IMR-90 (cell line): Measurements from ENCODE around the gene FICD. TPM values are rescaled to one million over a fixed set of nuclear protein-coding genes. Genes with fewer than 3 reads are reported as not detected.

Experiments
- ATAC-seq: fragments of 200-7000 bp; cut with Tn5 transposase; 2 replicates; pipeline ENCODE4 v1.9.1; 2020; ENCODE audit warnings: low read depth, mild to moderate bottlenecking, moderate library complexity
- BruUV-seq: library from RNA; stranded (reverse); fragments of 400-500 nt; replicated peaks from 2 replicates; lab custom pipeline; 2021; lab: Mats Ljungman, UMichigan
- CTCF ChIA-PET: fragments of 300-600 bp; formaldehyde crosslinking; extraction: SDS; loops from one replicate; lab custom pipeline; 2021; ENCODE audit warnings: antibody characterized with exemption; lab: Yijun Ruan, JAX
- POLR2A ChIA-PET: fragments of 300-600 bp; sonication (Branson Sonifier 250); formaldehyde crosslinking; loops from one replicate; lab custom pipeline; 2022; ENCODE audit warnings: antibody characterized with exemption; ENCODE audit not compliant: unreplicated experiment; lab: Charles Lee
- DNase-seq: peaks from one replicate; pipeline ENCODE4 v3.0.0; 2013
- H2AFZ ChIP-seq: replicated peaks from 2 replicates; pipeline ENCODE3; 2013; ENCODE audit warnings: low read length, mild to moderate bottlenecking; ENCODE audit not compliant: poor library complexity
- H2AK5ac ChIP-seq: 2 replicates; pipeline ENCODE4 v1.6.1; 2013; ENCODE audit warnings: low read depth, low read length, inconsistent platforms
- H2AK9ac ChIP-seq: replicated peaks from 2 replicates; pipeline ENCODE3; 2013; ENCODE audit warnings: mild to moderate bottlenecking, low read depth, low read length, moderate library complexity; ENCODE audit not compliant: poor library complexity
- H2BK120ac ChIP-seq: 2 replicates; pipeline ENCODE4 v1.6.1; 2013; ENCODE audit warnings: low read depth, low read length, inconsistent platforms
- H2BK15ac ChIP-seq: 3 replicates; pipeline ENCODE4 v1.6.1; 2013; ENCODE audit warnings: low read depth, low read length, inconsistent platforms
- H2BK20ac ChIP-seq: 2 replicates; pipeline ENCODE4 v1.6.1; 2013; ENCODE audit warnings: low read depth, mild to moderate bottlenecking, inconsistent platforms, low read length, moderate library complexity
- H2BK5ac ChIP-seq: 2 replicates; pipeline ENCODE4 v1.6.1; 2013; ENCODE audit warnings: mild to moderate bottlenecking, low read depth, low read length, inconsistent platforms; ENCODE audit not compliant: poor library complexity, severe bottlenecking
- H3K14ac ChIP-seq: replicated peaks from 2 replicates; pipeline ENCODE4 v1.6.1; 2013; ENCODE audit warnings: low read depth, low read length, inconsistent platforms
- H3K18ac ChIP-seq: 2 replicates; pipeline ENCODE4 v1.6.1; 2013; ENCODE audit warnings: low read depth, low read length, control low read depth
- H3K23ac ChIP-seq: 2 replicates; pipeline ENCODE4 v1.6.1; 2013; ENCODE audit warnings: low read depth, low read length, inconsistent platforms
- H3K27ac ChIP-seq: 2 replicates; pipeline ENCODE4 v1.5.1; 2013; ENCODE audit warnings: mild to moderate bottlenecking, control low read depth, low read length; ENCODE audit not compliant: insufficient read depth
- H3K27me3 ChIP-seq: 2 replicates; pipeline ENCODE4 v1.6.1; 2013; ENCODE audit warnings: low read length; ENCODE audit not compliant: control insufficient read depth, insufficient read depth
- H3K36me3 ChIP-seq: 2 replicates; pipeline ENCODE4 v1.6.1; 2013; ENCODE audit warnings: low read length, mixed read lengths; ENCODE audit not compliant: control insufficient read depth, insufficient read depth
- H3K4ac ChIP-seq: 2 replicates; pipeline ENCODE4 v1.6.1; 2013; ENCODE audit warnings: low read depth, low read length, inconsistent platforms
- H3K4me1 ChIP-seq: 2 replicates; pipeline ENCODE4 v1.6.1; 2013; ENCODE audit warnings: low read length, mixed read lengths; ENCODE audit not compliant: control insufficient read depth, insufficient read depth
- H3K4me2 ChIP-seq: 2 replicates; pipeline ENCODE4 v1.6.1; 2013; ENCODE audit warnings: low read depth, mild to moderate bottlenecking, control low read depth, low read length, moderate library complexity
- H3K4me3 ChIP-seq: 2 replicates; pipeline ENCODE4 v1.5.1; 2013; ENCODE audit warnings: low read depth, mild to moderate bottlenecking, control low read depth, low read length, moderate library complexity; ENCODE audit not compliant: insufficient read depth
- H3K56ac ChIP-seq: 2 replicates; pipeline ENCODE4 v1.6.1; 2013; ENCODE audit warnings: low read length, inconsistent platforms; ENCODE audit not compliant: insufficient read depth; ENCODE audit errors: extremely low read depth
- H3K79me1 ChIP-seq, 2 experiments: 2 replicates each; pipeline ENCODE4 v1.6.1; 2013; ENCODE audit warnings: low read length in 2 of 2, inconsistent platforms in 1 of 2, low read depth in 1 of 2
- H3K9ac ChIP-seq: 2 replicates; pipeline ENCODE4 v1.6.1; 2013; ENCODE audit warnings: low read depth, low read length, control low read depth
- H3K9me1 ChIP-seq: 2 replicates; pipeline ENCODE4 v1.6.1; 2013; ENCODE audit warnings: low read length, inconsistent platforms; ENCODE audit not compliant: insufficient read depth
- H3K9me3 ChIP-seq: 2 replicates; pipeline ENCODE4 v1.6.1; 2013; ENCODE audit warnings: low read length; ENCODE audit not compliant: control insufficient read depth, insufficient read depth
- H4K20me1 ChIP-seq: 2 replicates; pipeline ENCODE4 v1.6.1; 2013; ENCODE audit warnings: low read length, inconsistent platforms; ENCODE audit not compliant: insufficient read depth
- H4K5ac ChIP-seq: 2 replicates; pipeline ENCODE4 v1.6.1; 2013; ENCODE audit warnings: mild to moderate bottlenecking, low read depth, low read length, control low read depth
- H4K8ac ChIP-seq, 2 experiments: 2 replicates each; pipeline ENCODE4 v1.6.1; 2013; ENCODE audit warnings: low read depth in 2 of 2, low read length in 2 of 2, control low read depth in 1 of 2, inconsistent platforms in 1 of 2
- H4K91ac ChIP-seq: 2 replicates; pipeline ENCODE4 v1.6.1; 2013; ENCODE audit warnings: low read depth, low read length, inconsistent platforms; ENCODE audit not compliant: insufficient read depth
- BHLHE40 ChIP-seq: fragments of 150-350 bp; IDR thresholded peaks from 2 replicates; pipeline ENCODE4 v1.6.1; 2016; ENCODE audit warnings: mild to moderate bottlenecking, low read depth, low read length
- MAZ ChIP-seq: IDR thresholded peaks from 2 replicates; pipeline ENCODE4 v1.6.1; 2012; ENCODE audit warnings: low read depth, mild to moderate bottlenecking, low read length, improper control_type of control experiment, moderate library complexity, borderline replicate concordance
- MXI1 ChIP-seq: IDR thresholded peaks from 2 replicates; pipeline ENCODE4 v1.6.1; 2012; ENCODE audit warnings: low read depth, mild to moderate bottlenecking, low read length, moderate library complexity, borderline replicate concordance
- POLR2A ChIP-seq: IDR thresholded peaks from 2 replicates; pipeline ENCODE4 v1.6.1; 2012; ENCODE audit warnings: mild to moderate bottlenecking, low read depth, low read length
- RAD21 ChIP-seq: IDR thresholded peaks from 2 replicates; pipeline ENCODE4 v1.6.1; 2012; ENCODE audit warnings: low read length, improper control_type of control experiment
- RCOR1 ChIP-seq: IDR thresholded peaks from 2 replicates; pipeline ENCODE4 v1.6.1; 2012; ENCODE audit warnings: mild to moderate bottlenecking, low read length, improper control_type of control experiment; ENCODE audit not compliant: insufficient replicate concordance
- WGBS, 2 experiments: methylation state at CpG; one replicate each; pipeline versions ENCODE4 v1.1.5 to v1.1.7; 2013; ENCODE audit warnings: missing lambda C conversion rate in 2 of 2; ENCODE audit not compliant: insufficient read length in 1 of 2; ENCODE audit errors: extremely low coverage in 2 of 2; 5-methylcytosine and 5-hydroxymethylcytosine counted together
- dilution Hi-C: fragments of 300-500 bp; cut with HindIII; formaldehyde crosslinking; loops from one replicate; pipeline ENCODE4 v1.14.3; 2018; ENCODE audit warnings: low sequenced_read_pairs; ENCODE audit not compliant: unreplicated experiment
- in situ Hi-C: fragments of 300-500 bp; cut with MboI; formaldehyde crosslinking; loops from 3 replicates; pipeline ENCODE4 v1.14.3; 2019; ENCODE audit warnings: low sequenced_read_pairs, inconsistent platforms, mixed read lengths
- intact Hi-C: fragments of 100-400 bp; cut with micrococcal nuclease; formaldehyde crosslinking; loops from 2 replicates; pipeline ENCODE4 v1.10.0; 2022
- polyA plus RNA-seq, 3 experiments: library from polyadenylated mRNA; depleted of rRNA; stranded (reverse); fragments of >200 nt; gene quantifications; 2 replicates each; pipeline ENCODE4 v1.2.3, GENCODE V29; 2012; ENCODE audit warnings: low replicate concordance in 1 of 3
- total RNA-seq: library from RNA; depleted of rRNA; stranded (reverse); fragments of >200 nt; gene quantifications from 2 replicates; pipeline ENCODE4 v1.2.3, GENCODE V29; 2012
- TF ChIP-seq, protein P1 (sequence below): conservative IDR thresholded peaks from 2 replicates; pipeline ENCODE4 v1.5.1; 2012; ENCODE audit warnings: mild to moderate bottlenecking, low read depth, low read length, improper control_type of control experiment
- TF ChIP-seq, protein P2 (sequence below): fragments of 150-350 bp; IDR thresholded peaks from 2 replicates; pipeline ENCODE4 v1.6.1; 2016; ENCODE audit warnings: low read depth, mild to moderate bottlenecking, low read length, moderate library complexity, borderline replicate concordance

Gene FICD
- total and polyA plus RNA-seq, 2 of the 4 experiments (the other 2 are of a cell fraction) = 4.0 to 11.3 TPM

DNA sequence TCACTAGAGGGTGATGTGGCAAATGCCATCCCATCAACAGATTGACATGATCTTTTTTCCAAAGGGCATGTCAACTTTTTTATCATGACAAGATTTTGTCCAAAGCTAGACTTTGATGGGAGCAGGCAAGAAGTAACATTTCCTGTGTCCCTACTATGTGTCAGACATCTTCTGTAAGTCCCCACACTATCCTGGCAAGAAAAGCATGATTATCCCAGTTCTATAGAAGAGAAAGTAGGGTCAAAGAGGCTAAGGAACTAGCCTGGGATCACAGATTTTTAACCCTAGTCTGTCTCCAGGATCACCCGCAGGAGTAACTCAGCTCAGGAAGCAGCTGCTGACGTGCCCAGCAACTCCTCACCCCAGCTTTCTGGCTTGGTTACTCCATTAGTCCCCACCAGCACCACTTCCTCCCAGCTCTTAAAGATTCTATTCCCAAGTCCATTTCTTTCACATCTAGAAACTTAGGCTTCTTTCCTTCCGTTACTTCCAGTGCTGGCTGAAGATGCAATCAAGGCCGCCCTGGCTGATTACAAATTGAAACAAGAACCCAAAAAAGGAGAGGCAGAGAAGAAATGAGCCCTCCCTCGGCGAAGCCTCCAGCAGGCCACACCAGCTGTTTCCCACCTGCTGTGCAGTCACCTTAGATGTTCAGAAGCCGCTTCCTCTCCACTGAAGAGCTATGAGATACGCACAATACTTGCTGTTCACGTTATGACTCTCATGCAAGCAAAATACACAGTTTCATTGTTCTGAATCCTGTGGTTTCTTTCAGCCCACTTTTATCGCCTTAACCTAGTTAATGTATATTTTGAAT, 53.5 kb downstream of the FICD start:
- BruUV-seq = no TSS peak
- peaks cover 38% of the 10 kb centered on the region for H3K36me3 ChIP-seq
- H2AK5ac ChIP-seq = no peak overlapping the region

More for the DNA sequence above, 53.5 kb downstream of the FICD start:
- Histone ChIP-seq H4K20me1 (0 out of 2 replicates have a peak, but pooled peaks cover 4% of the 10 kb centered on the region), H2BK20ac (no peak overlapping the region), H3K27ac (no peak overlapping the region), H2BK5ac (no peak overlapping the region), H3K27me3 (no peaks in the 10 kb centered on the region), H3K9ac (no peak overlapping the region), H3K9me1 (no peaks in the 10 kb centered on the region), H3K79me1 (peaks cover 7 to 16% of the 10 kb centered on the region in 2 experiments; a peak in 3 of 4 replicates), H4K8ac (no peak overlapping the region), H2AK9ac (no peak overlapping the region), H3K4ac (no peak overlapping the region), H3K4me2 (no peak overlapping the region), H3K18ac (no peak overlapping the region), H2AFZ (no peak overlapping the region), H3K56ac (no peak overlapping the region), H3K9me3 (no peaks in the 10 kb centered on the region), H2BK15ac (no peak overlapping the region), H4K5ac (no peak overlapping the region), H3K23ac (no peak overlapping the region), H2BK120ac (no peak overlapping the region), H4K91ac (no peak overlapping the region), H3K14ac (no peak overlapping the region), H3K4me3 (no peak overlapping the region), H3K4me1 (no peaks in the 10 kb centered on the region)
- WGBS, 2 experiments = 90% methylated on average over 3 of the region's 10 CpGs; no CpG with 5 or more reads in 1 of the 2 experiments
- dilution Hi-C loops (no loop called here), intact Hi-C loops (no loop called here), in situ Hi-C loops (loop anchor here (5.0 to 10.0 kb wide), 3 partner anchors 49 to 386 kb away; no protein-coding TSS in a partner anchor)
- DNase-seq (no peak), ATAC-seq (no peak)
- POLR2A ChIA-PET = no interaction called here
- TF ChIP-seq RAD21 (no peak), POLR2A (no peak), MXI1 (no peak), RCOR1 (no peak), BHLHE40 (no peak), MAZ (no peak)
- TF ChIP-seq, protein P1, sequence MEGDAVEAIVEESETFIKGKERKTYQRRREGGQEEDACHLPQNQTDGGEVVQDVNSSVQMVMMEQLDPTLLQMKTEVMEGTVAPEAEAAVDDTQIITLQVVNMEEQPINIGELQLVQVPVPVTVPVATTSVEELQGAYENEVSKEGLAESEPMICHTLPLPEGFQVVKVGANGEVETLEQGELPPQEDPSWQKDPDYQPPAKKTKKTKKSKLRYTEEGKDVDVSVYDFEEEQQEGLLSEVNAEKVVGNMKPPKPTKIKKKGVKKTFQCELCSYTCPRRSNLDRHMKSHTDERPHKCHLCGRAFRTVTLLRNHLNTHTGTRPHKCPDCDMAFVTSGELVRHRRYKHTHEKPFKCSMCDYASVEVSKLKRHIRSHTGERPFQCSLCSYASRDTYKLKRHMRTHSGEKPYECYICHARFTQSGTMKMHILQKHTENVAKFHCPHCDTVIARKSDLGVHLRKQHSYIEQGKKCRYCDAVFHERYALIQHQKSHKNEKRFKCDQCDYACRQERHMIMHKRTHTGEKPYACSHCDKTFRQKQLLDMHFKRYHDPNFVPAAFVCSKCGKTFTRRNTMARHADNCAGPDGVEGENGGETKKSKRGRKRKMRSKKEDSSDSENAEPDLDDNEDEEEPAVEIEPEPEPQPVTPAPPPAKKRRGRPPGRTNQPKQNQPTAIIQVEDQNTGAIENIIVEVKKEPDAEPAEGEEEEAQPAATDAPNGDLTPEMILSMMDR = no peak
- TF ChIP-seq, protein P2, sequence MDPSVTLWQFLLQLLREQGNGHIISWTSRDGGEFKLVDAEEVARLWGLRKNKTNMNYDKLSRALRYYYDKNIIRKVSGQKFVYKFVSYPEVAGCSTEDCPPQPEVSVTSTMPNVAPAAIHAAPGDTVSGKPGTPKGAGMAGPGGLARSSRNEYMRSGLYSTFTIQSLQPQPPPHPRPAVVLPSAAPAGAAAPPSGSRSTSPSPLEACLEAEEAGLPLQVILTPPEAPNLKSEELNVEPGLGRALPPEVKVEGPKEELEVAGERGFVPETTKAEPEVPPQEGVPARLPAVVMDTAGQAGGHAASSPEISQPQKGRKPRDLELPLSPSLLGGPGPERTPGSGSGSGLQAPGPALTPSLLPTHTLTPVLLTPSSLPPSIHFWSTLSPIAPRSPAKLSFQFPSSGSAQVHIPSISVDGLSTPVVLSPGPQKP = no peak
- CTCF ChIA-PET = interaction anchor here (6.5 kb wide), 1 partner anchor 49 kb away, joined by 37 read pairs; no protein-coding TSS in a partner anchor
